GM12801 (cell line): Measurements from ENCODE around the gene ABCA1.

ENCODE experiments used
- CTCF ChIP-seq: IDR thresholded peaks from one replicate; pipeline ENCODE4 v1.5.1; 2011; ENCODE audit warnings: control low read depth; ENCODE audit not compliant: insufficient read length; ENCODE audit errors: extremely low read depth

Gene ABCA1

GRCh38 chr9:104915049-104915448 is 12.9 kb downstream of the ABCA1 start:
- no peak for TF ChIP-seq CTCF

GRCh38 chr9:104914466-104914865 is 13.5 kb downstream of the ABCA1 start:
- TF ChIP-seq CTCF, result no peak

GRCh38 chr9:104912606-104913005 is 15.3 kb downstream of the ABCA1 start:
- TF ChIP-seq CTCF, result no peak

GRCh38 chr9:104911032-104911607 is 16.8 kb downstream of the ABCA1 start:
- no peak for TF ChIP-seq CTCF

- no peak for TF ChIP-seq CTCF
Measured at GRCh38 chr9:104907278-104907951, 20.5 kb downstream of the ABCA1 start.

- no peak for TF ChIP-seq CTCF
Measured at GRCh38 chr9:104906441-104907277, 21.3 kb downstream of the ABCA1 start.

GRCh38 chr9:104905931-104906330 is 22.0 kb downstream of the ABCA1 start:
- no peak for TF ChIP-seq CTCF
